H1 (cell line): Measurements from ENCODE around the gene NR2C2. TPM values are rescaled to one million over a fixed set of nuclear protein-coding genes. Genes with fewer than 3 reads are reported as not detected.

Source experiments
- EGR1 ChIP-seq: IDR thresholded peaks from 2 replicates; pipeline ENCODE4 v1.6.1; 2011; ENCODE audit warnings: low read depth, low read length, borderline replicate concordance
- polyA plus RNA-seq, 7 experiments: library from polyadenylated mRNA; depleted of rRNA in 3 of 7; stranded (reverse) in 5 of 7; unstranded in 2 of 7; fragments of >200 nt in 5 of 7; fragments of 200-250 nt in 2 of 7; gene quantifications; 1 replicate in 5 of 7; 2 replicates in 1 of 7; 4 replicates in 1 of 7; pipeline versions ENCODE4 v1.2.1 to v1.2.3, GENCODE V29; 2011 to 2013; ENCODE audit warnings: missing spikeins in 2 of 7, mixed read lengths in 2 of 7
- total RNA-seq: library from RNA; stranded (reverse); fragmentation: NEBNext Ultra II Directional; extraction: Animal tissue kit (Norgen Biotek cat#: 25700); gene quantifications from 2 replicates; pipeline ENCODE4 v1.2.1, GENCODE V29; 2021
- TF ChIP-seq, protein P1 (sequence below): IDR thresholded peaks from 2 replicates; pipeline ENCODE4 v1.6.1; 2012; ENCODE audit warnings: inconsistent platforms

NR2C2 gene
- total and polyA plus RNA-seq, 2 of the 8 experiments (the other 6 are each of a cell fraction or from before 2014, with no cell fraction given) = 16.6 to 44.4 TPM

DNA sequence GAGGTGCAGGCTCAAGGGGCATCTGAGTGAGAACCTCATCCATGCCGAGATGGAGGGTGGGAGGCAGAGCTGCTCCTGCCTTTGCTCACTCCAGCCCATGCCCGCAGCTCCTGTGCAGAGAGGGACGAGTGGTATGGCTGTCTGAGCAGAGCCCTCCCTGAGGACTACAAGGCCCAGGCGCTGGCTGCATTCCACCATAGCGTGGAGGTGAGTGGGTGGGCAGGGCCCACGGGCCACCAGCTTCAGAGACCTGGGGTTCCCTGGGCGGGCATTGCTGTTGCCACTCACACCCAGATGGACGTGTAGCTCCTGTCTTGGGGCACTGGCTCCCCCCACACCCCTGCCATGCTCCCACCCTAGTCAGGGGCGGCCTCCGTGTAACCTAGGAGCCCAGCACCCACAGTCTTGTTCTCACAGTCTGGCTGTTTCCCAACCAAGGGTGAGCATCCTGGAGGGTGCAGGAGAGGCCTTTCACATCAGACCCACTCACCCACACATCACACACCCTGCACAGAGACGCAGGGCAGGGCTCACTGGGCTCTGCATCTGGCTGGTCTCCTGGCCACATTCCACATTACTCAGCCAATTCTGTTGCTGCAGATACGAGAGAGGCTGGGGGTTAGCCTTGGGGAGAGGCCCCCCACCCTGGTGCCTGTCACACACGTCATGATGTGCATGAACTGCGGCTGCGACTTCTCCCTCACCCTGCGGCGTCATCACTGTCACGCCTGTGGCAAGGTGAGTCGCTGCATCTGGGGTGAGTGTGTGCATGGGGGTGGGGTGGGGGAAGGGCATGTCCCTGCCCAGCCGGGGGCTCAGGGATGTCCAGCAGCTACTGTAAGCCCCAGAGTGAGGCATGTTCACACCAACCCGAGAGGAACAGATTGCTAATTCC is 25.3 kb upstream of the NR2C2 start (continued):
- TF ChIP-seq, protein P1, sequence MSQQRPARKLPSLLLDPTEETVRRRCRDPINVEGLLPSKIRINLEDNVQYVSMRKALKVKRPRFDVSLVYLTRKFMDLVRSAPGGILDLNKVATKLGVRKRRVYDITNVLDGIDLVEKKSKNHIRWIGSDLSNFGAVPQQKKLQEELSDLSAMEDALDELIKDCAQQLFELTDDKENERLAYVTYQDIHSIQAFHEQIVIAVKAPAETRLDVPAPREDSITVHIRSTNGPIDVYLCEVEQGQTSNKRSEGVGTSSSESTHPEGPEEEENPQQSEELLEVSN = no peak
- TF ChIP-seq EGR1 = no peak
- TF ChIP-seq, all 59 proteins: peak for 0
